Neural progenitor cell (in vitro differentiated cells): ENCODE measurements around the gene PRDM5. TPM values are rescaled to one million over a fixed set of nuclear protein-coding genes. Genes with fewer than 3 reads are reported as not detected.

Source experiments
- DNase-seq: peaks from one replicate; pipeline ENCODE4 v3.0.0-alpha.2; 2016; ENCODE audit warnings: low spot score
- H2AFZ ChIP-seq: fragments of 200-600 bp; sonication (generic); replicated peaks from 2 replicates; pipeline ENCODE4 v1.6.1; 2016; ENCODE audit warnings: antibody characterized with exemption
- H3F3A ChIP-seq: fragments of 200-600 bp; sonication (generic); 2 replicates; pipeline ENCODE4 v1.6.1; 2016; ENCODE audit warnings: antibody characterized with exemption, low read depth
- H3K27ac ChIP-seq: fragments of 200-600 bp; sonication (generic); 2 replicates; pipeline ENCODE4 v1.5.1; 2016; ENCODE audit warnings: mild to moderate bottlenecking
- H3K27me3 ChIP-seq: fragments of 200-600 bp; sonication (generic); 2 replicates; pipeline ENCODE4 v1.6.1; 2016; ENCODE audit warnings: mild to moderate bottlenecking, moderate library complexity
- H3K36me3 ChIP-seq: fragments of 200-600 bp; sonication (generic); 2 replicates; pipeline ENCODE4 v1.5.1; 2016
- H3K4me1 ChIP-seq: fragments of 200-600 bp; sonication (generic); 2 replicates; pipeline ENCODE4 v1.6.1; 2016; ENCODE audit warnings: mixed run types
- H3K4me2 ChIP-seq: fragments of 200-600 bp; sonication (generic); 2 replicates; pipeline ENCODE4 v1.6.1; 2016
- H3K4me3 ChIP-seq: fragments of 200-600 bp; sonication (generic); 2 replicates; pipeline ENCODE4 v1.5.1; 2016
- H3K79me2 ChIP-seq: fragments of 200-600 bp; sonication (generic); 2 replicates; pipeline ENCODE4 v1.6.1; 2016; ENCODE audit warnings: low read depth
- H3K9ac ChIP-seq: fragments of 200-600 bp; sonication (generic); 2 replicates; pipeline ENCODE4 v1.6.1; 2016
- H3K9me3 ChIP-seq: fragments of 200-600 bp; sonication (generic); 2 replicates; pipeline ENCODE4 v1.5.1; 2016; ENCODE audit warnings: low read depth
- H4K20me1 ChIP-seq: fragments of 200-600 bp; sonication (generic); 2 replicates; pipeline ENCODE4 v1.6.1; 2016; ENCODE audit warnings: low read depth
- H3K27ac Mint-ChIP-seq: 3 replicates; pipeline ENCODE4 v1.8.0; 2021; ENCODE audit warnings: mixed read lengths
- H3K27me3 Mint-ChIP-seq: 2 replicates; pipeline ENCODE4 v1.8.0; 2022; ENCODE audit warnings: low read depth, mild to moderate bottlenecking, inconsistent platforms, moderate library complexity, mixed read lengths; ENCODE audit not compliant: insufficient read depth
- H3K36me3 Mint-ChIP-seq: 3 replicates; pipeline ENCODE4 v1.8.0; 2021; ENCODE audit warnings: mixed read lengths
- H3K4me1 Mint-ChIP-seq: 3 replicates; pipeline ENCODE4 v1.8.0; 2021; ENCODE audit warnings: mixed read lengths
- H3K4me3 Mint-ChIP-seq: 3 replicates; pipeline ENCODE4 v1.8.0; 2021; ENCODE audit warnings: mild to moderate bottlenecking, moderate library complexity, mixed read lengths
- H3K9me3 Mint-ChIP-seq: 3 replicates; pipeline ENCODE4 v1.8.0; 2020; ENCODE audit warnings: mixed read lengths
- CTCF ChIP-seq: fragments of 200-600 bp; sonication (generic); IDR thresholded peaks from 2 replicates; pipeline ENCODE4 v1.5.1; 2017; ENCODE audit warnings: antibody characterized with exemption, mild to moderate bottlenecking
- EZH2 ChIP-seq: fragments of 200-600 bp; sonication (generic); IDR thresholded peaks from 2 replicates; pipeline ENCODE4 v1.6.1; 2017; ENCODE audit warnings: antibody characterized with exemption, mild to moderate bottlenecking, moderate library complexity
- EZH2phosphoT487 ChIP-seq: fragments of 200-600 bp; sonication (generic); IDR thresholded peaks from 2 replicates; pipeline ENCODE4 v1.6.1; 2017; ENCODE audit warnings: antibody characterized with exemption
- total RNA-seq: library from RNA; depleted of rRNA; stranded (reverse); fragments of >200 nt; gene quantifications from 2 replicates; pipeline ENCODE4 v1.2.3, GENCODE V29; 2015; ENCODE audit warnings: low replicate concordance

Gene PRDM5
- total RNA-seq, 1 donor from 2014 or later = 51.7 TPM

GRCh38 chr4:120895554-120895953, 27.0 kb downstream of the PRDM5 start:
- H3K27ac ChIP-seq = no peak overlapping the region
- no peaks in the 10 kb centered on the region for H3K9me3 ChIP-seq
- no peak overlapping the region for H2AFZ ChIP-seq
- H3F3A ChIP-seq = no peaks in the 10 kb centered on the region
- no peaks in the 10 kb centered on the region for H3K27me3 ChIP-seq
- peaks cover 9% of the 10 kb centered on the region for H3K36me3 Mint-ChIP-seq
- no peak overlapping the region for H3K4me3 ChIP-seq
- H3K4me2 ChIP-seq = no peak overlapping the region
- H3K4me1 ChIP-seq = no peaks in the 10 kb centered on the region
- H3K4me3 Mint-ChIP-seq = no peak overlapping the region
- peaks cover 5% of the 10 kb centered on the region for H3K79me2 ChIP-seq
- no peak overlapping the region for H3K27ac Mint-ChIP-seq
- TF ChIP-seq EZH2phosphoT487 = no peak
- TF ChIP-seq CTCF = no peak
- TF ChIP-seq EZH2 = no peak
- no peaks in the 10 kb centered on the region for H3K4me1 Mint-ChIP-seq
- H3K27me3 Mint-ChIP-seq = peaks cover 5% of the 10 kb centered on the region
- no peaks in the 10 kb centered on the region for H4K20me1 ChIP-seq
- no peak for DNase-seq
- no peak overlapping the region for H3K9ac ChIP-seq
- H3K9me3 Mint-ChIP-seq = peaks cover 12% of the 10 kb centered on the region
- H3K36me3 ChIP-seq = no peaks in the 10 kb centered on the region

GRCh38 chr4:120893314-120893713, 29.2 kb downstream of the PRDM5 start:
- Histone ChIP-seq H3K36me3 (peaks cover 6% of the 10 kb centered on the region), H4K20me1 (no peaks in the 10 kb centered on the region), H3F3A (no peaks in the 10 kb centered on the region), H2AFZ (no peak overlapping the region), H3K79me2 (peaks cover 5% of the 10 kb centered on the region), H3K27ac (no peak overlapping the region), H3K4me2 (no peak overlapping the region), H3K9me3 (no peaks in the 10 kb centered on the region), H3K27me3 (no peaks in the 10 kb centered on the region), H3K4me1 (no peaks in the 10 kb centered on the region), H3K4me3 (no peak overlapping the region), H3K9ac (no peak overlapping the region)
- Mint-ChIP-seq H3K36me3 (peaks cover 9% of the 10 kb centered on the region), H3K27ac (no peak overlapping the region), H3K4me1 (no peaks in the 10 kb centered on the region), H3K27me3 (peaks cover 5% of the 10 kb centered on the region), H3K4me3 (no peak overlapping the region), H3K9me3 (peaks cover 12% of the 10 kb centered on the region)
- no peak for DNase-seq
- TF ChIP-seq EZH2 (no peak), EZH2phosphoT487 (no peak), CTCF (no peak)

- Mint-ChIP-seq H3K4me1 (no peaks in the 10 kb centered on the region), H3K9me3 (peaks cover under 1% of the 10 kb centered on the region), H3K27me3 (peaks cover 5% of the 10 kb centered on the region), H3K4me3 (no peak overlapping the region), H3K27ac (no peak overlapping the region), H3K36me3 (peaks cover 4% of the 10 kb centered on the region)
- no peak overlapping the region for H3K9ac ChIP-seq
- H3K4me1 ChIP-seq = no peaks in the 10 kb centered on the region
- H3K27ac ChIP-seq = no peak overlapping the region
- no peak for TF ChIP-seq CTCF
- TF ChIP-seq EZH2phosphoT487 = no peak
- TF ChIP-seq EZH2 = no peak
- H2AFZ ChIP-seq = no peak overlapping the region
- no peaks in the 10 kb centered on the region for H4K20me1 ChIP-seq
- no peak overlapping the region for H3K4me2 ChIP-seq
- H3K9me3 ChIP-seq = no peaks in the 10 kb centered on the region
- H3K4me3 ChIP-seq = no peak overlapping the region
- H3K27me3 ChIP-seq = no peaks in the 10 kb centered on the region
- H3K36me3 ChIP-seq = peaks cover 6% of the 10 kb centered on the region
- no peaks in the 10 kb centered on the region for H3F3A ChIP-seq
- H3K79me2 ChIP-seq = no peaks in the 10 kb centered on the region
- DNase-seq = no peak
Measured at GRCh38 chr4:120886191-120886590, 36.3 kb downstream of the PRDM5 start.
